GM12878 (cell line): ENCODE measurements around the gene ITGB8. TPM values are rescaled to one million over a fixed set of nuclear protein-coding genes. Genes with fewer than 3 reads are reported as not detected.

ENCODE experiments used
- ATAC-seq: fragments of 200-7000 bp; cut with Tn5 transposase; 3 replicates; pipeline ENCODE4 v1.9.1; 2020; ENCODE audit warnings: mild to moderate bottlenecking, moderate library complexity
- BruUV-seq: library from RNA; stranded (reverse); fragments of 400-500 nt; replicated peaks from 2 replicates; lab custom pipeline; 2021; lab: Mats Ljungman, UMichigan
- CTCF ChIA-PET: fragments of 300-600 bp; sonication (Branson Sonifier 250); formaldehyde crosslinking; extraction: SDS; loops from one replicate; lab custom pipeline; 2021; ENCODE audit warnings: inconsistent platforms; lab: Yijun Ruan, JAX
- POLR2A ChIA-PET: fragments of 350-600 bp; formaldehyde crosslinking; extraction: SDS; loops from one replicate; lab custom pipeline; 2021; ENCODE audit warnings: inconsistent platforms; lab: Charles Lee
- RAD21 ChIA-PET: fragments of 300-600 bp; sonication (Branson Sonifier 250); formaldehyde crosslinking; loops from one replicate; lab custom pipeline; 2023; ENCODE audit warnings: antibody characterized with exemption; ENCODE audit not compliant: unreplicated experiment; lab: Charles Lee
- SMC1A ChIA-PET: fragments of 300-600 bp; sonication (Branson Sonifier 250); formaldehyde crosslinking; loops from one replicate; lab custom pipeline; 2023; ENCODE audit not compliant: unreplicated experiment, uncharacterized antibody; lab: Charles Lee
- DNase-seq: peaks from one replicate; pipeline ENCODE4 v3.0.0-alpha.2; 2011; ENCODE audit warnings: low read depth, low spot score
- FAIRE-seq: peaks from 3 replicates; lab custom pipeline; 2011; peaks lifted over from hg19 to GRCh38; lab: Jason Lieb, UNC
- H2AFZ ChIP-seq: 2 replicates; pipeline ENCODE4 v1.6.0; 2011; ENCODE audit warnings: low read depth, low read length, control low read depth; ENCODE audit not compliant: control insufficient read depth
- H3K27ac ChIP-seq: 2 replicates; pipeline ENCODE4 v1.5.1; 2011; ENCODE audit warnings: control low read depth; ENCODE audit not compliant: control insufficient read depth, insufficient read depth
- H3K27me3 ChIP-seq, 2 experiments: replicated peaks in 1 of 2; 2 replicates each; pipeline versions ENCODE4 v1.6.0 to v1.6.1; 2011; ENCODE audit warnings: low read length in 1 of 2; ENCODE audit not compliant: control insufficient read depth in 2 of 2, insufficient read depth in 2 of 2
- H3K36me3 ChIP-seq, 2 experiments: 2 replicates each; pipeline ENCODE4 v1.5.1; 2011; ENCODE audit warnings: low read length in 1 of 2; ENCODE audit not compliant: control insufficient read depth in 2 of 2, insufficient read depth in 2 of 2
- H3K4me1 ChIP-seq: 2 replicates; pipeline ENCODE4 v1.6.1; 2011; ENCODE audit warnings: mild to moderate bottlenecking, low read length, moderate library complexity, mixed read lengths; ENCODE audit not compliant: control insufficient read depth, insufficient read depth
- H3K4me2 ChIP-seq: 2 replicates; pipeline ENCODE4 v1.6.0; 2011; ENCODE audit warnings: control low read depth; ENCODE audit not compliant: control insufficient read depth, insufficient read depth
- H3K4me3 ChIP-seq: fragments of 200-600 bp; sonication (generic); 2 replicates; pipeline ENCODE4 v1.5.1; 2016
- H3K79me2 ChIP-seq: 2 replicates; pipeline ENCODE4 v1.6.0; 2011; ENCODE audit warnings: low read length; ENCODE audit not compliant: control insufficient read depth, insufficient read depth
- H3K9ac ChIP-seq: 2 replicates; pipeline ENCODE4 v1.8.0; 2011; ENCODE audit warnings: low read length, control low read depth, mixed read lengths; ENCODE audit not compliant: control insufficient read depth, insufficient read depth
- H3K9me3 ChIP-seq: replicated peaks from 3 replicates; pipeline ENCODE4 v1.5.1; 2011; ENCODE audit warnings: mild to moderate bottlenecking, low read length; ENCODE audit not compliant: control insufficient read depth, insufficient read depth
- H4K20me1 ChIP-seq: 2 replicates; pipeline ENCODE4 v1.6.0; 2011; ENCODE audit not compliant: control insufficient read depth, insufficient read depth
- CBX3 ChIP-seq: fragments of 200-600 bp; sonication (generic); IDR thresholded peaks from 2 replicates; pipeline ENCODE4 v1.6.1; 2016; ENCODE audit warnings: low read depth, borderline replicate concordance
- DPF2 ChIP-seq: fragments of 450-650 bp; IDR thresholded peaks from 2 replicates; pipeline ENCODE4 v1.6.1; 2017; ENCODE audit warnings: mild to moderate bottlenecking
- E2F8 ChIP-seq: fragments of 450-650 bp; IDR thresholded peaks from 2 replicates; pipeline ENCODE4 v1.6.1; 2018; ENCODE audit warnings: mild to moderate bottlenecking, low read depth, moderate library complexity; ENCODE audit not compliant: partially characterized antibody
- EGR1 ChIP-seq, 2 experiments: IDR thresholded peaks; 1 replicate in 1 of 2; 2 replicates in 1 of 2; pipeline ENCODE4 v1.6.1; 2011 to 2012; ENCODE audit warnings: low read depth in 2 of 2, low read length in 2 of 2, borderline replicate concordance in 1 of 2, mild to moderate bottlenecking in 1 of 2, moderate library complexity in 1 of 2
- HDAC2 ChIP-seq: fragments of 200-600 bp; sonication (generic); IDR thresholded peaks from 2 replicates; pipeline ENCODE4 v1.6.1; 2017
- MTA3 ChIP-seq: IDR thresholded peaks from 2 replicates; pipeline ENCODE4 v1.6.1; 2012; ENCODE audit warnings: low read length, inconsistent platforms, borderline replicate concordance
- NR2F1 ChIP-seq: fragments of 450-650 bp; conservative IDR thresholded peaks from 2 replicates; pipeline ENCODE4 v1.6.1; 2017; ENCODE audit warnings: mild to moderate bottlenecking
- RAD21 ChIP-seq: IDR thresholded peaks from 2 replicates; pipeline ENCODE4 v1.6.1; 2011; ENCODE audit warnings: mild to moderate bottlenecking, low read depth, low read length, moderate library complexity; ENCODE audit not compliant: insufficient read depth
- SKIL ChIP-seq: fragments of 450-650 bp; IDR thresholded peaks from 2 replicates; pipeline ENCODE4 v1.6.1; 2017; ENCODE audit warnings: mild to moderate bottlenecking, low read depth, inconsistent platforms; ENCODE audit not compliant: poor library complexity, severe bottlenecking
- WGBS: methylation state at CpG from one replicate; pipeline ENCODE4 v1.1.6; 2016; ENCODE audit warnings: low lambda C conversion rate; ENCODE audit not compliant: insufficient replicate concordance, insufficient coverage; ENCODE audit errors: missing lambda C conversion rate; 5-methylcytosine and 5-hydroxymethylcytosine counted together
- in situ Hi-C: fragments of 300-500 bp; cut with MboI; formaldehyde crosslinking; loops from 9 replicates; pipeline ENCODE4 v1.14.3; 2018; ENCODE audit warnings: mixed read lengths
- intact Hi-C: fragments of 100-400 bp; cut with micrococcal nuclease; formaldehyde crosslinking; loops from one replicate; pipeline ENCODE4 v1.14.2; 2022; ENCODE audit not compliant: unreplicated experiment
- polyA plus RNA-seq, 11 experiments: library from polyadenylated mRNA; depleted of rRNA in 4 of 11; unstranded in 6 of 11; stranded (reverse) in 5 of 11; fragments of >200 nt; fragmentation: Nextera tagmentation in 4 of 11; fragmentation: Illumina TruSeq in 1 of 11; extraction: Ambion mirVana in 4 of 11; extraction: Trizol in 1 of 11; gene quantifications; 1 replicate in 1 of 11; 2 replicates in 10 of 11; pipeline versions ENCODE4 v1.2.1 to v1.2.3, GENCODE V29; 2011 to 2016; ENCODE audit warnings: inconsistent platforms in 2 of 11, missing spikeins in 2 of 11, low read depth in 1 of 11
- total RNA-seq, 4 experiments: library from RNA; depleted of rRNA in 3 of 4; stranded (reverse); fragments of >200 nt in 3 of 4; fragmentation: Illumina TruSeq in 1 of 4; extraction: Trizol in 1 of 4; gene quantifications; 2 replicates each; pipeline versions ENCODE4 v1.2.1 to v1.2.3, GENCODE V29; 2013 to 2021
- TF ChIP-seq, protein P1 (sequence below): IDR thresholded peaks from 2 replicates; pipeline ENCODE4 v1.6.1; 2012; ENCODE audit warnings: improper control_type of control experiment, low read depth, low read length; ENCODE audit not compliant: insufficient replicate concordance
- TF ChIP-seq, protein P2 (sequence below): IDR thresholded peaks from 2 replicates; pipeline ENCODE4 v1.6.1; 2011; ENCODE audit warnings: borderline replicate concordance, low read depth, mild to moderate bottlenecking, moderate library complexity, mixed read lengths, low read length; ENCODE audit not compliant: insufficient read depth; ENCODE audit errors: extremely low read length

ITGB8 gene
- total and polyA plus RNA-seq, 10 of the 15 experiments (the other 5 are each of a cell fraction or from before 2014, with no cell fraction given): 0.37 to 26.2 (median 1.5) TPM

GRCh38 chr7:20464891-20465290 is 134.2 kb downstream of the ITGB8 start:
- H3K4me2 ChIP-seq: no peak overlapping the region
- ATAC-seq (no peak), DNase-seq (no peak), FAIRE-seq (no peak)
- intact Hi-C loops (no loop called here), in situ Hi-C loops (no loop called here)
- SMC1A ChIA-PET: no interaction called here
- no peak overlapping the region for H3K27ac ChIP-seq
- no peak overlapping the region for H2AFZ ChIP-seq
- no peaks in the 10 kb centered on the region for H3K79me2 ChIP-seq
- BruUV-seq: no TSS peak
- no peak overlapping the region for H3K9ac ChIP-seq
- CTCF ChIA-PET: no interaction called here
- H3K36me3 ChIP-seq: no peaks in the 10 kb centered on the region
- POLR2A ChIA-PET: no interaction called here
- H3K4me3 ChIP-seq: no peak overlapping the region
- no peaks in the 10 kb centered on the region for H3K27me3 ChIP-seq
- 0% methylated on average over 1 of the region's 1 CpG for WGBS
- H3K9me3 ChIP-seq: no peaks in the 10 kb centered on the region
- no peaks in the 10 kb centered on the region for H3K4me1 ChIP-seq
- RAD21 ChIA-PET: no interaction called here
- no peaks in the 10 kb centered on the region for H4K20me1 ChIP-seq
- TF ChIP-seq, protein P1, sequence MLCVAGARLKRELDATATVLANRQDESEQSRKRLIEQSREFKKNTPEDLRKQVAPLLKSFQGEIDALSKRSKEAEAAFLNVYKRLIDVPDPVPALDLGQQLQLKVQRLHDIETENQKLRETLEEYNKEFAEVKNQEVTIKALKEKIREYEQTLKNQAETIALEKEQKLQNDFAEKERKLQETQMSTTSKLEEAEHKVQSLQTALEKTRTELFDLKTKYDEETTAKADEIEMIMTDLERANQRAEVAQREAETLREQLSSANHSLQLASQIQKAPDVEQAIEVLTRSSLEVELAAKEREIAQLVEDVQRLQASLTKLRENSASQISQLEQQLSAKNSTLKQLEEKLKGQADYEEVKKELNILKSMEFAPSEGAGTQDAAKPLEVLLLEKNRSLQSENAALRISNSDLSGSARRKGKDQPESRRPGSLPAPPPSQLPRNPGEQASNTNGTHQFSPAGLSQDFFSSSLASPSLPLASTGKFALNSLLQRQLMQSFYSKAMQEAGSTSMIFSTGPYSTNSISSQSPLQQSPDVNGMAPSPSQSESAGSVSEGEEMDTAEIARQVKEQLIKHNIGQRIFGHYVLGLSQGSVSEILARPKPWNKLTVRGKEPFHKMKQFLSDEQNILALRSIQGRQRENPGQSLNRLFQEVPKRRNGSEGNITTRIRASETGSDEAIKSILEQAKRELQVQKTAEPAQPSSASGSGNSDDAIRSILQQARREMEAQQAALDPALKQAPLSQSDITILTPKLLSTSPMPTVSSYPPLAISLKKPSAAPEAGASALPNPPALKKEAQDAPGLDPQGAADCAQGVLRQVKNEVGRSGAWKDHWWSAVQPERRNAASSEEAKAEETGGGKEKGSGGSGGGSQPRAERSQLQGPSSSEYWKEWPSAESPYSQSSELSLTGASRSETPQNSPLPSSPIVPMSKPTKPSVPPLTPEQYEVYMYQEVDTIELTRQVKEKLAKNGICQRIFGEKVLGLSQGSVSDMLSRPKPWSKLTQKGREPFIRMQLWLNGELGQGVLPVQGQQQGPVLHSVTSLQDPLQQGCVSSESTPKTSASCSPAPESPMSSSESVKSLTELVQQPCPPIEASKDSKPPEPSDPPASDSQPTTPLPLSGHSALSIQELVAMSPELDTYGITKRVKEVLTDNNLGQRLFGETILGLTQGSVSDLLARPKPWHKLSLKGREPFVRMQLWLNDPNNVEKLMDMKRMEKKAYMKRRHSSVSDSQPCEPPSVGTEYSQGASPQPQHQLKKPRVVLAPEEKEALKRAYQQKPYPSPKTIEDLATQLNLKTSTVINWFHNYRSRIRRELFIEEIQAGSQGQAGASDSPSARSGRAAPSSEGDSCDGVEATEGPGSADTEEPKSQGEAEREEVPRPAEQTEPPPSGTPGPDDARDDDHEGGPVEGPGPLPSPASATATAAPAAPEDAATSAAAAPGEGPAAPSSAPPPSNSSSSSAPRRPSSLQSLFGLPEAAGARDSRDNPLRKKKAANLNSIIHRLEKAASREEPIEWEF: no peak
- no peak for TF ChIP-seq RAD21
- TF ChIP-seq, protein P2, sequence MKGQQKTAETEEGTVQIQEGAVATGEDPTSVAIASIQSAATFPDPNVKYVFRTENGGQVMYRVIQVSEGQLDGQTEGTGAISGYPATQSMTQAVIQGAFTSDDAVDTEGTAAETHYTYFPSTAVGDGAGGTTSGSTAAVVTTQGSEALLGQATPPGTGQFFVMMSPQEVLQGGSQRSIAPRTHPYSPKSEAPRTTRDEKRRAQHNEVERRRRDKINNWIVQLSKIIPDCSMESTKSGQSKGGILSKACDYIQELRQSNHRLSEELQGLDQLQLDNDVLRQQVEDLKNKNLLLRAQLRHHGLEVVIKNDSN: no peak
- no peak for TF ChIP-seq SKIL
- TF ChIP-seq E2F8: no peak
- no peak for TF ChIP-seq CBX3
- no peak for TF ChIP-seq DPF2
- TF ChIP-seq HDAC2: no peak
- no peak for TF ChIP-seq MTA3
- TF ChIP-seq EGR1 (IDR thresholded peaks at IDR 0.05; ENCODE audit: borderline replicate concordance in 1 of 2, low read depth in 2 of 2, low read length in 2 of 2): no peak
- TF ChIP-seq NR2F1: no peak
